ENCODE data around the gene TIMELESS.

TIMELESS gene

DNA sequence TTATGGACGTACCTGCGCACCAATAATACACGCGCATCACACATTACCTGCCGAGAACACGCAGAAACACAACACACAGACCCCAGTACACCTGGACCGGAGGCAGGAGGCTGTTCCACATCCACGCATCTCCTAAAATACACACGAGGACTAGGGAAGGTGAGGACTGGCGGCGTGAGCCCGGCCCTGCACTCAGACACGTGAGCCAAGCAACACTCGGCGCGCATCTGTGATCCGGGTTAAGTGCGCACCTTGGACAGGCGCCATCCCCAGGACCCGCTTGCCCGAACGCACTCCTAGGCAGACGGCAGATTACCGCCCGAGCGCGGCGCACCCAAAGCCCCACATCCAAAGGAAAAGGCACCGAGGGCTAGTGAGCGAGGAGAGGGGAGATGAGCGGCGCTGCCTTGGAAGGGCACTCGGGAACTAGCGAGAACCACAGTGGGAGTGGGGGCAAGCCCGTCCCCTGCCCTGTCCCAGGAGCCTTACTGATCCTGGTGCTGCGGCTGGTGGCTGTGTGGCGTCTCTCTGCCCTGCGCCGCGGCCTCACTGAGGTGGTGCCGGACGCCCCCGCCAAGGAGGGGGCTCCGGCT, 38.3 kb upstream of the TIMELESS start:
- Histone ChIP-seq H3K9me3 (ENCODE audit: control insufficient read depth, insufficient read depth, low read depth, low read length) (no peaks in the 10 kb centered on the region), H3K4me3 (ENCODE audit: low read depth, low read length) (peak overlapping the region; percentile 56), H3K4me1 (ENCODE audit: control insufficient read depth, insufficient read depth, low read length) (no peaks in the 10 kb centered on the region), H3K36me3 (ENCODE audit: control insufficient read depth in 2 of 2, insufficient read depth in 1 of 2, low read length in 2 of 2) (no peaks in the 10 kb centered on the region), H3K27ac (ENCODE audit: extremely low read depth, low read depth, low read length) (peak overlapping the region; percentile 60; the same call in 1 of the 2 replicates)
- ChIA-PET POLR2A (interaction anchor here (0.6 to 1.2 kb wide), 7 partner anchors 9 to 172 kb away, joined by 3 to 11 read pairs (median 4); partner anchors contain the start of genes CNPY2, RBMS2, SPRYD4 and STAT2), CTCF (interaction anchor here (0.9 to 1.0 kb wide), 4 partner anchors 9 to 298 kb away, joined by 3 to 4 read pairs (median 3); partner anchors contain the start of gene SMARCC2)
- TF ChIP-seq ZBTB20 (tag by site-specific recombination; IDR thresholded peaks at IDR 0.05) (peak; percentile 82), KLF1 (tag by site-specific recombination; IDR thresholded peaks at IDR 0.05) (no peak), ZNF654 (tag by site-specific recombination; IDR thresholded peaks at IDR 0.05; ENCODE audit: low read depth) (no peak), ZNF792 (tag by site-specific recombination; IDR thresholded peaks at IDR 0.05) (0 out of 2 replicates have a peak, but pooled peaks have one; percentile 20), EGR2 (tag by site-specific recombination; IDR thresholded peaks at IDR 0.05; ENCODE audit: low read depth) (no peak), IKZF3 (tag by site-specific recombination; IDR thresholded peaks at IDR 0.05) (peak; percentile 33), ZNF175 (tag by site-specific recombination; IDR thresholded peaks at IDR 0.05) (no peak), ZNF529 (tag by site-specific recombination; IDR thresholded peaks at IDR 0.05; ENCODE audit: insufficient replicate concordance) (no peak), WT1 (tag by site-specific recombination; IDR thresholded peaks at IDR 0.05) (no peak), ZNF433 (tag by site-specific recombination; IDR thresholded peaks at IDR 0.05; ENCODE audit: low read depth) (no peak), MZF1 (tag by site-specific recombination; IDR thresholded peaks at IDR 0.05; ENCODE audit: borderline replicate concordance) (no peak), ZNF571 (tag by site-specific recombination; IDR thresholded peaks at IDR 0.05) (no peak), ZNF670 (tag by site-specific recombination; IDR thresholded peaks at IDR 0.05; ENCODE audit: low read depth) (no peak), ZNF292 (tag by site-specific recombination; IDR thresholded peaks at IDR 0.05; ENCODE audit: borderline replicate concordance, low read depth) (no peak)
- TF ChIP-seq, protein P1, sequence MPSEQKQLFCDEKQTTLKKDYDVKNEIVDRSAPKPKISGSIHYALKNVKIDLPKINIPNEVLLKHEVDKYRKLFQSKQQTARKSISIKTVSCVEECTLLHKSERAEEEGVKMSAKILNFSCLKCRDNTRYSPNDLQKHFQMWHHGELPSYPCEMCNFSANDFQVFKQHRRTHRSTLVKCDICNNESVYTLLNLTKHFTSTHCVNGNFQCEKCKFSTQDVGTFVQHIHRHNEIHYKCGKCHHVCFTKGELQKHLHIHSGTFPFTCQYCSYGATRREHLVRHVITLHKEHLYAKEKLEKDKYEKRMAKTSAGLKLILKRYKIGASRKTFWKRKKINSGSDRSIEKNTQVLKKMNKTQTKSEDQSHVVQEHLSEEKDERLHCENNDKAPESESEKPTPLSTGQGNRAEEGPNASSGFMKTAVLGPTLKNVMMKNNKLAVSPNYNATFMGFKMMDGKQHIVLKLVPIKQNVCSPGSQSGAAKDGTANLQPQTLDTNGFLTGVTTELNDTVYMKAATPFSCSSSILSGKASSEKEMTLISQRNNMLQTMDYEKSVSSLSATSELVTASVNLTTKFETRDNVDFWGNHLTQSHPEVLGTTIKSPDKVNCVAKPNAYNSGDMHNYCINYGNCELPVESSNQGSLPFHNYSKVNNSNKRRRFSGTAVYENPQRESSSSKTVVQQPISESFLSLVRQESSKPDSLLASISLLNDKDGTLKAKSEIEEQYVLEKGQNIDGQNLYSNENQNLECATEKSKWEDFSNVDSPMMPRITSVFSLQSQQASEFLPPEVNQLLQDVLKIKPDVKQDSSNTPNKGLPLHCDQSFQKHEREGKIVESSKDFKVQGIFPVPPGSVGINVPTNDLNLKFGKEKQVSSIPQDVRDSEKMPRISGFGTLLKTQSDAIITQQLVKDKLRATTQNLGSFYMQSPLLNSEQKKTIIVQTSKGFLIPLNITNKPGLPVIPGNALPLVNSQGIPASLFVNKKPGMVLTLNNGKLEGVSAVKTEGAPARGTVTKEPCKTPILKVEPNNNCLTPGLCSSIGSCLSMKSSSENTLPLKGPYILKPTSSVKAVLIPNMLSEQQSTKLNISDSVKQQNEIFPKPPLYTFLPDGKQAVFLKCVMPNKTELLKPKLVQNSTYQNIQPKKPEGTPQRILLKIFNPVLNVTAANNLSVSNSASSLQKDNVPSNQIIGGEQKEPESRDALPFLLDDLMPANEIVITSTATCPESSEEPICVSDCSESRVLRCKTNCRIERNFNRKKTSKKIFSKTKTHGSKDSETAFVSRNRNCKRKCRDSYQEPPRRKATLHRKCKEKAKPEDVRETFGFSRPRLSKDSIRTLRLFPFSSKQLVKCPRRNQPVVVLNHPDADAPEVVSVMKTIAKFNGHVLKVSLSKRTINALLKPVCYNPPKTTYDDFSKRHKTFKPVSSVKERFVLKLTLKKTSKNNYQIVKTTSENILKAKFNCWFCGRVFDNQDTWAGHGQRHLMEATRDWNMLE (tag by site-specific recombination; conservative IDR thresholded peaks at IDR 0.05; ENCODE audit: low read depth), result no peak
- TF ChIP-seq, protein P2, sequence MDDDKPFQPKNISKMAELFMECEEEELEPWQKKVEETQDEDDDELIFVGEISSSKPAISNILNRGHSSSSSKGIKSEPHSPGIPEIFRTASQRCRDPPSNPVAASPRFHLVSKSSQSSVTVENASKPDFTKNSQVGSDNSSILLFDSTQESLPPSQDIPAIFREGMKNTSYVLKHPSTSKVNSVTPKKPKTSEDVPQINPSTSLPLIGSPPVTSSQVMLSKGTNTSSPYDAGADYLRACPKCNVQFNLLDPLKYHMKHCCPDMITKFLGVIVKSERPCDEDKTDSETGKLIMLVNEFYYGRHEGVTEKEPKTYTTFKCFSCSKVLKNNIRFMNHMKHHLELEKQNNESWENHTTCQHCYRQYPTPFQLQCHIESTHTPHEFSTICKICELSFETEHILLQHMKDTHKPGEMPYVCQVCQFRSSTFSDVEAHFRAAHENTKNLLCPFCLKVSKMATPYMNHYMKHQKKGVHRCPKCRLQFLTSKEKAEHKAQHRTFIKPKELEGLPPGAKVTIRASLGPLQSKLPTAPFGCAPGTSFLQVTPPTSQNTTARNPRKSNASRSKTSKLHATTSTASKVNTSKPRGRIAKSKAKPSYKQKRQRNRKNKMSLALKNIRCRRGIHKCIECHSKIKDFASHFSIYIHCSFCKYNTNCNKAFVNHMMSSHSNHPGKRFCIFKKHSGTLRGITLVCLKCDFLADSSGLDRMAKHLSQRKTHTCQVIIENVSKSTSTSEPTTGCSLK (tag by site-specific recombination; IDR thresholded peaks at IDR 0.05), result no peak
- TF ChIP-seq, protein P3, sequence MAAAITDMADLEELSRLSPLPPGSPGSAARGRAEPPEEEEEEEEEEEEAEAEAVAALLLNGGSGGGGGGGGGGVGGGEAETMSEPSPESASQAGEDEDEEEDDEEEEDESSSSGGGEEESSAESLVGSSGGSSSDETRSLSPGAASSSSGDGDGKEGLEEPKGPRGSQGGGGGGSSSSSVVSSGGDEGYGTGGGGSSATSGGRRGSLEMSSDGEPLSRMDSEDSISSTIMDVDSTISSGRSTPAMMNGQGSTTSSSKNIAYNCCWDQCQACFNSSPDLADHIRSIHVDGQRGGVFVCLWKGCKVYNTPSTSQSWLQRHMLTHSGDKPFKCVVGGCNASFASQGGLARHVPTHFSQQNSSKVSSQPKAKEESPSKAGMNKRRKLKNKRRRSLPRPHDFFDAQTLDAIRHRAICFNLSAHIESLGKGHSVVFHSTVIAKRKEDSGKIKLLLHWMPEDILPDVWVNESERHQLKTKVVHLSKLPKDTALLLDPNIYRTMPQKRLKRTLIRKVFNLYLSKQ (tag by site-specific recombination; IDR thresholded peaks at IDR 0.05; ENCODE audit: borderline replicate concordance), result no peak
- TF ChIP-seq, protein P4, sequence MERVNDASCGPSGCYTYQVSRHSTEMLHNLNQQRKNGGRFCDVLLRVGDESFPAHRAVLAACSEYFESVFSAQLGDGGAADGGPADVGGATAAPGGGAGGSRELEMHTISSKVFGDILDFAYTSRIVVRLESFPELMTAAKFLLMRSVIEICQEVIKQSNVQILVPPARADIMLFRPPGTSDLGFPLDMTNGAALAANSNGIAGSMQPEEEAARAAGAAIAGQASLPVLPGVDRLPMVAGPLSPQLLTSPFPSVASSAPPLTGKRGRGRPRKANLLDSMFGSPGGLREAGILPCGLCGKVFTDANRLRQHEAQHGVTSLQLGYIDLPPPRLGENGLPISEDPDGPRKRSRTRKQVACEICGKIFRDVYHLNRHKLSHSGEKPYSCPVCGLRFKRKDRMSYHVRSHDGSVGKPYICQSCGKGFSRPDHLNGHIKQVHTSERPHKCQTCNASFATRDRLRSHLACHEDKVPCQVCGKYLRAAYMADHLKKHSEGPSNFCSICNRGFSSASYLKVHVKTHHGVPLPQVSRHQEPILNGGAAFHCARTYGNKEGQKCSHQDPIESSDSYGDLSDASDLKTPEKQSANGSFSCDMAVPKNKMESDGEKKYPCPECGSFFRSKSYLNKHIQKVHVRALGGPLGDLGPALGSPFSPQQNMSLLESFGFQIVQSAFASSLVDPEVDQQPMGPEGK (tag by site-specific recombination; IDR thresholded peaks at IDR 0.05), result peak; percentile 95
- TF ChIP-seq, protein P5, sequence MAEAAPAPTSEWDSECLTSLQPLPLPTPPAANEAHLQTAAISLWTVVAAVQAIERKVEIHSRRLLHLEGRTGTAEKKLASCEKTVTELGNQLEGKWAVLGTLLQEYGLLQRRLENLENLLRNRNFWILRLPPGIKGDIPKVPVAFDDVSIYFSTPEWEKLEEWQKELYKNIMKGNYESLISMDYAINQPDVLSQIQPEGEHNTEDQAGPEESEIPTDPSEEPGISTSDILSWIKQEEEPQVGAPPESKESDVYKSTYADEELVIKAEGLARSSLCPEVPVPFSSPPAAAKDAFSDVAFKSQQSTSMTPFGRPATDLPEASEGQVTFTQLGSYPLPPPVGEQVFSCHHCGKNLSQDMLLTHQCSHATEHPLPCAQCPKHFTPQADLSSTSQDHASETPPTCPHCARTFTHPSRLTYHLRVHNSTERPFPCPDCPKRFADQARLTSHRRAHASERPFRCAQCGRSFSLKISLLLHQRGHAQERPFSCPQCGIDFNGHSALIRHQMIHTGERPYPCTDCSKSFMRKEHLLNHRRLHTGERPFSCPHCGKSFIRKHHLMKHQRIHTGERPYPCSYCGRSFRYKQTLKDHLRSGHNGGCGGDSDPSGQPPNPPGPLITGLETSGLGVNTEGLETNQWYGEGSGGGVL (tag by site-specific recombination; IDR thresholded peaks at IDR 0.05), result peak; percentile 25; the same call in 1 of the 2 replicates
- TF ChIP-seq, protein P6, sequence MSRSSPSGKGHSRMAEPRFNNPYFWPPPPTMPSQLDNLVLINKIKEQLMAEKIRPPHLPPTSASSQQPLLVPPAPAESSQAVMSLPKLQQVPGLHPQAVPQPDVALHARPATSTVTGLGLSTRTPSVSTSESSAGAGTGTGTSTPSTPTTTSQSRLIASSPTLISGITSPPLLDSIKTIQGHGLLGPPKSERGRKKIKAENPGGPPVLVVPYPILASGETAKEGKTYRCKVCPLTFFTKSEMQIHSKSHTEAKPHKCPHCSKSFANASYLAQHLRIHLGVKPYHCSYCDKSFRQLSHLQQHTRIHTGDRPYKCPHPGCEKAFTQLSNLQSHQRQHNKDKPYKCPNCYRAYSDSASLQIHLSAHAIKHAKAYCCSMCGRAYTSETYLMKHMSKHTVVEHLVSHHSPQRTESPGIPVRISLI (tag by site-specific recombination; IDR thresholded peaks at IDR 0.05), result no peak
- TF ChIP-seq, protein P7, sequence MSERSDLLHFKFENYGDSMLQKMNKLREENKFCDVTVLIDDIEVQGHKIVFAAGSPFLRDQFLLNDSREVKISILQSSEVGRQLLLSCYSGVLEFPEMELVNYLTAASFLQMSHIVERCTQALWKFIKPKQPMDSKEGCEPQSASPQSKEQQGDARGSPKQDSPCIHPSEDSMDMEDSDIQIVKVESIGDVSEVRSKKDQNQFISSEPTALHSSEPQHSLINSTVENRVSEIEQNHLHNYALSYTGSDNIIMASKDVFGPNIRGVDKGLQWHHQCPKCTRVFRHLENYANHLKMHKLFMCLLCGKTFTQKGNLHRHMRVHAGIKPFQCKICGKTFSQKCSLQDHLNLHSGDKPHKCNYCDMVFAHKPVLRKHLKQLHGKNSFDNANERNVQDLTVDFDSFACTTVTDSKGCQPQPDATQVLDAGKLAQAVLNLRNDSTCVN (tag by site-specific recombination; optimal IDR thresholded peaks at IDR 0.05), result peak; percentile 74
